DND-41 (cell line): ENCODE measurements around the gene KLHL42.

ENCODE experiments used
- EZH2 ChIP-seq: IDR thresholded peaks from 3 replicates; pipeline ENCODE4 v1.6.1; 2012; ENCODE audit warnings: borderline replicate concordance, low read depth, mild to moderate bottlenecking, moderate library complexity, low read length, inconsistent platforms; ENCODE audit not compliant: severe bottlenecking
- TF ChIP-seq, protein P1 (sequence below): IDR thresholded peaks from 2 replicates; pipeline ENCODE4 v1.5.1; 2012; ENCODE audit warnings: borderline replicate concordance, low read length, moderate library complexity, mild to moderate bottlenecking; ENCODE audit not compliant: poor library complexity, severe bottlenecking; ENCODE audit errors: extremely low read depth

DNA sequence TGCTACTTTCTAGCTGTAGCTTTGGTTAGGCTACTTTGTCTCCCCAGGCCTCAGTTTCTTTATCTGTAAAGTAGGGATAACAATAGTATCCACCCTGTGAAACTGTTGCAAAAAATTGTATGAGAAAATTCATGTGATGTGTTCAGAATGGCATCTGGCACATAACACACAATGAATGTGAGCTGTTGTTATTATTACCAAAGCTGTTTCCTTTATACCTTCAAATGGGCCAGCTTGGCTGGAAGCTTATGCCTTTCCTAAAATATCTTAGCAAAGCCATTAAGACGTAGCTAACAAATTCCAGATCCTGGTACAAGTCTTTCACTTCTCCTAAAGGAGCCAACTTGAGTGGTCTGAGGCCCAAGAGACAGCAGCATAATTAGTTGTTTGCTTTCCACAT is 25.2 kb downstream of the KLHL42 start:
- TF ChIP-seq, protein P1, sequence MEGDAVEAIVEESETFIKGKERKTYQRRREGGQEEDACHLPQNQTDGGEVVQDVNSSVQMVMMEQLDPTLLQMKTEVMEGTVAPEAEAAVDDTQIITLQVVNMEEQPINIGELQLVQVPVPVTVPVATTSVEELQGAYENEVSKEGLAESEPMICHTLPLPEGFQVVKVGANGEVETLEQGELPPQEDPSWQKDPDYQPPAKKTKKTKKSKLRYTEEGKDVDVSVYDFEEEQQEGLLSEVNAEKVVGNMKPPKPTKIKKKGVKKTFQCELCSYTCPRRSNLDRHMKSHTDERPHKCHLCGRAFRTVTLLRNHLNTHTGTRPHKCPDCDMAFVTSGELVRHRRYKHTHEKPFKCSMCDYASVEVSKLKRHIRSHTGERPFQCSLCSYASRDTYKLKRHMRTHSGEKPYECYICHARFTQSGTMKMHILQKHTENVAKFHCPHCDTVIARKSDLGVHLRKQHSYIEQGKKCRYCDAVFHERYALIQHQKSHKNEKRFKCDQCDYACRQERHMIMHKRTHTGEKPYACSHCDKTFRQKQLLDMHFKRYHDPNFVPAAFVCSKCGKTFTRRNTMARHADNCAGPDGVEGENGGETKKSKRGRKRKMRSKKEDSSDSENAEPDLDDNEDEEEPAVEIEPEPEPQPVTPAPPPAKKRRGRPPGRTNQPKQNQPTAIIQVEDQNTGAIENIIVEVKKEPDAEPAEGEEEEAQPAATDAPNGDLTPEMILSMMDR = no peak
- no peak for TF ChIP-seq EZH2
